HG03159 (cell line): Measurements from ENCODE around the gene ELF2.
A peak's percentile ranks its signal among the peaks of the same experiment; 100 is the strongest.
"Not testable (repeated sequence)": the region's sequence is repeated elsewhere in the genome, so short reads cannot be mapped to it uniquely, and the experiment has no call there.

Experiments used
- ATAC-seq: cut with Tn5 transposase; IDR thresholded peaks from one replicate; pipeline ENCODE4 v1.9.1; 2021; ENCODE audit warnings: mild to moderate bottlenecking, moderate library complexity; ENCODE audit not compliant: unreplicated experiment

ELF2 gene

DNA sequence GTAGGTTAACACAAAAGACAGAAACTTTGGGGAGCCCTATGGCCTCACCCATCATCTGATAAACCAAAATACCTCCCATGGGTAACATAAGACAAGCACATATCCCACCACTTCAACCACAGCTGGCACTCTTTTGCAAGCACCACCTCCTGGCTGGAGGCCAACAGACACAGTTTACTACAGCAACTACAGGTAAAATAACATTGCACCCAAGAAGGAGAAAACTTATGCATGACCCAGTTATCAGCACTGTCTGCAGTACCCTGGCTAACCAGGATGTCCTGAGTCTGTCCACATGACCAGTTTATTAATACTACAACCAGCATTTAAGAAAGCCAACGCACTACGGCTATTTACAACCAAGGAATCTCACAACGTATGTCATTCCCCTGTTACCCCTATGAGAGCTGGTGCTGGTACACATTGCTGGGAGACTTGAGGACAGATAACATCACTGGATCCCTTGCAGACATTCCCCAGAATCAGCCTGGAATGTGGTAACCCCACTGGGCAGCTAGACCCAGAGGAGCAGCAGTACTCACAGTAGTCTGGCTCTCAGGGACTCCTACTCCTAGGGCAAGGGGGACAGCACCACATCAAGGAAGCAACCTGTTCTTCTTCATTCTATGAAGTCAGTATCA is 32.0 kb downstream of the ELF2 start:
- no peak for ATAC-seq

DNA sequence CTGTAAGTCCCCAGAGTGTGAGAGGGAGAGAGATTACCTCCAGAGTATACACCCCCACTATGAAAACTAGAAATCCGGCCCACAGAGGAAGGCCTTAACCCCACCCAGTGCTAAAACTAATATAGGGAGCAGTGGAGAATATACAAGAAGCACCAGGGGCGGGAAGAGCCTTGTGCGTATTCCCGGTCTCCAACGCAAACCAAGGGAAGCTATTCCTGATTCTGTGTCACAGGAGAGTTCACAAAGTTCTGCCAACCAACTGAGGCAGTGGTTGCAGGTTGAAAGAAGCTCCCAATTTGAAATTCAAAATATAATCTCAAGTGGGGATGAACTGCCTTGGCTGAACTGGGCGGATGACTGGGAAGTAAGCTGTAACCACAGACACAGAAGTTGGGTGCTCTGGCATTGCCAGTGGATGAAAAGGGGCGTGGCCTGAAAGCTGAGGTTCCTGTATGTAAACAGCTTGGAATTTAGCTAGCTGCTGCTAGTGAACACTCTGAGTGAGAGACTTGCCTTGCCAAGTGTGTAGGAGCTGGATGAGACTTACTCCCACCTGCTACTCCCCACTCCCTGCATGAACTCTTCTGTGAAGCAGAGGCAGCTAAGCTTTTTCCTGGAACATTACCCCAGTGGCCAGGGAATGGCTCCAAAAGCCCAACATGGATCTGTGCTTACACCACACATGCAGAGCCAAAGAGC is 32.7 kb downstream of the ELF2 start:
- no peak for ATAC-seq

DNA sequence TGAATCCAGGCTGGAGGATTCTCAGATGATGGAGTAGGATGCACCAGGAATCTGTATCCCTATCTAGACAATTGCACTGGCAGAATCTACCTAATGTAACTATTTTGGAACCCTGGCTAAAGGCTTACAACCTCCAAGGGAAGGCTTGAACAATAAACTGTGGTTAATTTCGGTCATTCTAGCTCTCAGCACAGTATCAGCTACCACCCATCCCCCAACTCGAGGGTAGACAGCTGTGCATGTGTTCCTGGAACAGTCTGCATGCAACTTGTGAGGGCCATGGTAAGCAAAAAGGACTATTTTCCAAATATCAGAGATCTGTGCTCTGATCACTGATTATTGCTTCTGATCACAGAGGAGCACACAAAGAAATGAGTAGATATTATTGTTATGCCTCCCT is 34.0 kb downstream of the ELF2 start:
- no peak for ATAC-seq

DNA sequence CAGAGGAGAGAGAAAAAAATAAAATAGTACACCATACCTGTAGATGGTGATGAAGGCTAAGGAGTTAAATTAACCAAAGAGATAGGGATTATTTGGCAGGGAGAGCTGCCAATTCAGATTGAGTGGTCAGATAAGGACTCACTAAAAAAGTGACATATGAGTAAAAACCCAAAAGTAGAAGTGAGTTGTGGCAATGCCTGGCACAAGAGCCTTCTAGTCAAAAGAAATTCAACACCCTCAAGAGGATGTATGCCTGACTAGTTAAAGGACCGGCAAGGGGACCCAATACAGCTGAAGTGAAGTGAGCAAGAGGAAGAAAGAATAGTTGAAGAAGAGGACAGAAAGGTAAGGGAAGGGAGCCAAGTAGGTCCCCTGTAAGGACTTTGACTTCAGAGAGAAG is 34.9 kb downstream of the ELF2 start:
- peak; percentile 72 for ATAC-seq

DNA sequence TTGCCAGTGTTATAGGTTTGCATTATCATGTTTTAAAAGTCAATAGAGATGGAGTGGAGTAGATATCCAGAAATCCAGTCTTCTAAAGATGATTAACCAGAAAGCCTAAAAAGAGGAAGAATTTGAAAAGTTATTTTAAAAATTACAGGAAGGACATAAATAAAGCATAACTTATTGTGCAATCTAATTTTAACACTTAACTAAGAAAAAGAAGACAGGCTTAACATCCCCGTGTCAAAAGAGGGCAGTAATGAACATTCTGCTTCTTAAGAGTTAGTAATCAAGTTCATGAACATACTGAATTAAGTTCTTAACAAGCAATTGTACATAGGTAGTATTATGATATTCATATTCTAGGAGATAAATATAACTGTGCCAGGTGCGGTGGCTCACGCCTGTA is 39.3 kb downstream of the ELF2 start:
- no peak for ATAC-seq

DNA sequence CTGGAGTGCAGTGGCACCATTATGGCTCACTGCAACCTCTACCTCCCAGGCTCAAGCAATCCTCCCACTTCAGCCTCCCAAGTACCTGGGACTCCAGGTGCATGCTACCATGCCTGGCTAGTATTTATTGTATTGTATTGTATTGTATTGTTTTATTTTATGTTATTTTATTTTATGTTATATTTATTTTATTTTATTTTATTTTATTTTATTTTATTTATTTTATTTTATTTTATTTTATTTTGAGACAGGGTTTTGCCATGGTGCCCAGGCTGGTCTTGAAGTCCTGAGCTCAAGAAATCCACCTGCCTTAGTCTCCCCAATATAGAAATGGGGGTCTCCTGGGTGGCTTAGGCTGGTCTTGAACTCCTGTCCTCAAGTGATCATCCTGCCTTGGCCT is 42.6 kb downstream of the ELF2 start:
- no peak for ATAC-seq

DNA sequence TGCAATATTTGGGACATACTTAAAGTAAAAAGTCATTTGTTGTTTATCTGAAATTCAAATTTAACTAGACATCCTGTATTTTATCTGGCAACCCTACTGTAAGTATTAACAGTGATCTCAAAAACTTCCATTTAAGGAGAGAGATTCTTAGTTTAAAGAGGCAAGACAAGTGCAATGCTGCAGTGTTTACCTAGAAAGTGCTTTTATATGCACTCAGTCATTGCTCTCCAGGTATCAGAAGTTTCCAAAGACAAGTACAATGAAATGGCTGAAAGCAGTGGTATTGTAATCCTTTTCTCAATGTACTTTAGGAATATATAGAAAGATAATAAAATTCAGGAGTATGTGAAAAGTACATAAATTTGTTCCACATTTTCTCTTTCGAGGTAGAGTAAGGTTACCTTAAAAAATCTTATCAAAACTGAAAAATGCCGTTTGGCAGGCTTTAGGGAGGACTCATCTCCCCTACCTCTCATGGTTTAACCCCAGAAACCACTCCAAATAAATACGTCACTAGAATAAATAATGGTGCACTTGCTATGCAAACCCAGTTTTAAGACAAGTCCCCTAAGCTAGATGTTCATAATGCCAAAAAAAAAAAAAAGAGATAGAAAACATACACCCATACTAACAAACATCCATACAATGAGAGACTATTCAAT is 45.7 kb downstream of the ELF2 start:
- ATAC-seq = no peak

DNA sequence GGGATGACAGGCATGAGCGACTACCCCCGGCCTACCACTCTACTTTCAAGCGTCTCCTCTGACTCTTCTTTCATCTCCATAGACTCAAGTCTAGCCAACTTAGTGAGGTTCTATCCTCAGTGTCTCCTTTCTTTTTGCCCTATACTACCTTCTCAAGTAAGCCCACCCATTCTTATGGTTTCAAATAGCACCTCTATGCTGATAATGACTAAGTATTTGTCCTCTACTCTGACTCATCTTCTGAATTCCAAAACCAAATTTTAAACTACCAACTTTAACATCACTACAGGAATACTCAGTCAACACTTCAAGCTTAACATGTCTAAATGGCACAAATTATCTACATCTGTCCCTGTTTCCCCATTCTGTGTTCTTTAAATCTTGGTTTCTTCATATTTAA is 47.8 kb downstream of the ELF2 start:
- ATAC-seq = no peak

DNA sequence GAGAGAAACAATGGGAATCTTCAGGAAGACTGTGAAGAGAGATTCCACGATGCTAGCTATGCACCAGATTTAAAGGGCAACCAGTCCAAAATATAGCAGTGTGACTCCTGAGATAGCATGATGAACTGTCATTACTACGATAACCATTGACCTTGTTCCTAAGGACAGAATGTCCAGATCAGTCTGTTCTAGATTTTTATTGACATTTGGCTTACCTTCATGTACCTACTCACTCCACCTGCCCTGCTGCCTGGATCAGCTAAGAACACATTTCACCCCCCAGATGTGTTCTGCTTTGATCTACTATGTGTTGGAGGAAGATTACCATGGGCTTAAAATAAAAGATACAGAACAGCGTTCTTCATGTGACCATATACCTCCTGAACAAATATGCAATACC is 50.1 kb downstream of the ELF2 start:
- ATAC-seq = no peak

DNA sequence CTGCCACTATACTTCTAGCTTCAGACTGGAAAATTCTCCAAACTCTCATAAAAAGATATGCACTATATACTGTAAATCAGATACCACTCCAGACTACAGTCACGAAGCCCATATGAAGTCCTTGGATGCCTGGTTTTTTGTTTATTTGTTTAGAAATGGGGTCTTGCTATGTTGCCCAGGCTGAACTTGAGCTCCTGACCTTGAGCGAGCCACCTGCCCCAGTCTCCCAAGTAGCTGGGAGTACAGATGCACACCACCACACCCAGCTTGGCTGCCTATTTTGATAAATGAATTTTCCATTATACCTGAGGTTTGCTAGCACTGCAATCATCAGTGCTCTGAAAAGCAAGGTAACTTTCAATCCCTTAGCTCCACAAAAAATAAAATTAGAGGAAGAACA is 53.1 kb downstream of the ELF2 start:
- ATAC-seq = no peak

DNA sequence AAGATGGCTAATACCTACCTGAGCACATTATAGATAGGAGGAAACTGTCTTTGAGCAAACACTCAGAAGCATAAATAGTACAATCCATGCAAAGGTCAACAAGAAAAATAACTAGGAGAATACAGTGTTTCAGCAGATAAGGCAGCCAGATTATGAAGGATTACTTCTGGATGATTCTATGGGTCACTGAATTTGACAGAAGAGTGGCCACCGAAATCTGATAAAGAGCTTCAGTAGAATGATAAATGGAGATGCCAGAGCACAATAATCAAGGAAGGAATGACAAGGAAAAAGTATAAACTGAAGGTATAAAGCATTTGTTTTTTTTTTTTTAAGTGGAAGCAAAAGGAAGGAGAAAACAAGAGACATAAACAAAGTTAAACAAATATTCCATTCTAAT is 58.7 kb downstream of the ELF2 start:
- no peak for ATAC-seq

DNA sequence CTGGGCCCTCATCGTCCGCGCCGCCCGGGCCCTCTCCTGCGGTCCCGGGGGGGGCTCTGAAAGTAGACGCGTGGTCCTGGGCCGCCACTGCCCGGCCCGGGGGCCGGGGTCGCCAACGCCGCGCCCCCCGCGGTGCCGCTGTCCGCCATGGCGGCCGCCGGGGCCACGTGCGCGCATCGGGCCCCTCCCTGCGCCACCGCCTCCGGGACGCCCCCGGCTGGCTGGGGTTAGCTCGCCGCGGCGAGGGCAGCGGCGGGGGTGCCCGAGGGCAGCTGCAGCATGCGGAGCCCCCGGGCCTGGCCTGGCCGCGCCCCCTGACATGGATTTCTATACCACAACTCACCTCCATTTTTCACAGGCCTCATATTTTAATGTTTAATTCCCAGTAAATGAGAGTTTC is 61.8 kb downstream of the ELF2 start:
- no peak for ATAC-seq

DNA sequence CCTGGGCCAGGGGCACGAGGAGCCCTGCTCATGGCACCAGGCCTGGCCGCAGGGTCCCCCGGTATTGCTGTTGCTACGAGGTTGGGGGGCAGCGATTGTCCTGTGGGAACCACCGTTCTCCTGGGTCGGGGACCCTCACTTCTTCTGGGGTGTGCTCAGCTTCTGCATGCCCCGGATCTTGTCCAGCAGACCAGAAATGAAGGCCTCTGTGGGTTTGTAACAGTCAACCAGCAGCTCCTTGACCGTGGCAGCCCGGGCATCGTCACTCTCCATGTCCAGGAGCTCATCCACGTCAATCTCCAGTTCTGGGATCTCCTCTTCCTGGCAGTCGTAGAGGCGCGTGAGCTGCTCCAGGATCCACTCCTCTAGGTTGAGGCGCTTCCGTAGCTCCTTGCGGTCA is 62.2 kb downstream of the ELF2 start:
- ATAC-seq = not testable (repeated sequence)

DNA sequence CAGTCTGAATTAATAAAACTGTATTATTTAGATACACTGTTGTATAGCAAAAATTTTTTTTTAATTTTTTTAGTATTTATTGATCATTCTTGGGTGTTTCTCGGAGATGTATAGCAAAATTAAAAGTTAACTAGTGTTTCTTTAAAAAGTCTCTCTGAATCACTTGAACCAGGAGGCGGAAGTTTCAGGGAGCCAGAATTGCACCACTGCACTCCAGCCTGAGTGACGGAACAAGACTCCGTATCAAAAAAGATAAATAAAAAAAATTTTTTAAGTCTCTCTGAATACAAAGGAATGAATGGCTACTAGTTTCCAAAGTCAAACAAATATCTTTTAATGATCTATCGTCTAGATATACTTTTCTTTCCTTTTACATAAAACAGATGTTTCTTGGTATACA is 64.4 kb downstream of the ELF2 start:
- no peak for ATAC-seq

DNA sequence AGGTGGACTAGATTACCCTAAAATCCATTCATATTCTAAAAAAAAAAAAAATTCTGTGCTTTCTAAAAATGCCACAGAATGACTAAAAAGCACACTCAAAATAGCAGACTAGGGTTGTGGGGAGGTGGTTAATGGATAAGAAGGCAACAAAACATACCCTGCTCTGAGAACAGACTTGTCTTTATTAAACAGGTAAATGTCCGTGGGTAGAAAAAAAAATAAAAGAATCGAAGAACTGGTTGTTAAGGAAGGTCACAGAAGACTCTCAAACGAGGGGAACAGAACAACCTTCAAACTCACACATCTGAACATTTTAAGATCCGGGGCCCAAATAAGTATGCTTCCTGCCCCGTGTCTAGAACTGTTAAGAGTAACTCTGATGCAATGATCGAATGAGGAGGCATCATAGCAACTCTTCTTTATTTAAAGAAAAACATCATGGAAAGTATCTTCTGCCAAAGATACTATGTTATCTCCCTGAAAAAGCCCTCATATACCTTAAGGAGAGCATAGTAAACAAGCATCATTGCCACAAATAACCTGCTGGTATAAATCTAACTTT is 68.4 kb downstream of the ELF2 start:
- no peak for ATAC-seq

DNA sequence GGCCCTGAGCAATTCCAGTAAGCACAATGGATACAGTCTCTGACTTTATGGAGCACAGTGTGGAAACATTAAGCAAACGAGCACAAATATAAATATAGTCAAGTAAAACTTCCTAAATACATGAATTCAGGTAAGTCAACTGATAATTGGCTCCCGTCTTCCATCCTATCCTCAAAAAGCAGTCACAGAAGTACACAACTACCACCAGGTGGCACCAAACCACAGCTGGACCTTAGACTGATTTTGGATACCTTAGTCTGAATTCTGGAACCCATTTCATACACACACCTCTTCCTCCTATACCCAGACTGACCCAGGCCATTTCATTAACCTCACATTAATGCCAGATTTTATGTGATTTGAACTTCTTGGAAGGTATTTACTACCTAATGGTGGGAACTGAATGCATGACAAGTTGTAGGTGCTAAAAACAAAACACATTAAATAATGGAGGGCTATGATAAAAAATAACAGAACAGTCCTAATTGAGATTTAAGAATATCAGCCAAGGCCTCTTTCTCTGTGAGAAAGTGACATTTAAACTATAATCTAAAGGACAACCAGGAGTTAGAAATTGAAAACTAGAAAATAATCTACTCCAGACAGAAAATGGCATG is 77.5 kb downstream of the ELF2 start:
- ATAC-seq = peak; percentile 62

DNA sequence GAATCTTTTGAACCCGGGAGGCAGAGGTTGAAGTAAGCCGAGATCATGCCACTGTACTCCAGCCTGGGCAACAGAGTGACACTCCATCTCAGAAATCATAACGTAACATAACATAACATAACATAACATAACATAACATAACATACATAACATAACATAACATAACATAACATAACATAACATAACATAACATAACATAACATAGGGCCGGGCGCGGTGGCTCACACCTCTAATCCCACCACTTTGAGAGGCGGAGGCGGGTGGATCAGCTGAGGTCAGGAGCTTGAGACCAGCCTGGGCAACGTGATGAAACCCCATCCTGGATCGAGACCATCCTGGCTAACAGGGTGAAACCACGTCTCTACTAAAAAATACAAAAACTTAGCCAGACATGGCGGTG is 84.7 kb downstream of the ELF2 start:
- no peak for ATAC-seq

DNA sequence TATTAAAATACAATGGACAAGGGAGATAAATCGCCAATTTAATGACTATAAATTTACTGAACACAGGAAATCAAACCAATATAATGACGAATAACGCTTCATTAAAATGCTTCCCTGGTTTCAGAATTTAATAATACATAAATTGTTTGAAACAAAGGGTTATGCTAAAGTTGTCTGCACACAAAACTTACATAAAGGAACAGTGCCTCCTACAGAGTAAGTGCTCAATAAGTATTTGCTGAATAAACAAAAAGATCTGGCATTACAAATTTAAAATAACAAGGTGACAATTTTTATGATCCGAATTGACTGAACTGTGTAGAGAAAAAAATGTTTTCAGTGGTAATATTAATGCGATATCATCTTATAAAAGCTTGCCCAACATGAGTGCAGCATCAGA is 91.9 kb downstream of the ELF2 start:
- no peak for ATAC-seq

DNA sequence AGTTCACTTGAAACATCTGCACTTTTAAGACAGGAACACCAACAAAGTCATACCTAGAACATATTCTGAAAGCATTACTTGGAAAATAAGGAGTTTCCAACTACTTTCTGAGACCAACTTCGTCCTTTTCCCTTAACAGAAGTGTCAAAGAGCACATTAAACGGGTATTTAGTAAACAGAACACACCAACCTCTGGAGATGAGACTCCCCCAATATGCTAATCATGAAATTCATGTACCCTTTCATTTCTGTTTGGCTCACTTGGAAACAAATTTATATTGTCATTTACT is 92.3 kb downstream of the ELF2 start:
- no peak for ATAC-seq

DNA sequence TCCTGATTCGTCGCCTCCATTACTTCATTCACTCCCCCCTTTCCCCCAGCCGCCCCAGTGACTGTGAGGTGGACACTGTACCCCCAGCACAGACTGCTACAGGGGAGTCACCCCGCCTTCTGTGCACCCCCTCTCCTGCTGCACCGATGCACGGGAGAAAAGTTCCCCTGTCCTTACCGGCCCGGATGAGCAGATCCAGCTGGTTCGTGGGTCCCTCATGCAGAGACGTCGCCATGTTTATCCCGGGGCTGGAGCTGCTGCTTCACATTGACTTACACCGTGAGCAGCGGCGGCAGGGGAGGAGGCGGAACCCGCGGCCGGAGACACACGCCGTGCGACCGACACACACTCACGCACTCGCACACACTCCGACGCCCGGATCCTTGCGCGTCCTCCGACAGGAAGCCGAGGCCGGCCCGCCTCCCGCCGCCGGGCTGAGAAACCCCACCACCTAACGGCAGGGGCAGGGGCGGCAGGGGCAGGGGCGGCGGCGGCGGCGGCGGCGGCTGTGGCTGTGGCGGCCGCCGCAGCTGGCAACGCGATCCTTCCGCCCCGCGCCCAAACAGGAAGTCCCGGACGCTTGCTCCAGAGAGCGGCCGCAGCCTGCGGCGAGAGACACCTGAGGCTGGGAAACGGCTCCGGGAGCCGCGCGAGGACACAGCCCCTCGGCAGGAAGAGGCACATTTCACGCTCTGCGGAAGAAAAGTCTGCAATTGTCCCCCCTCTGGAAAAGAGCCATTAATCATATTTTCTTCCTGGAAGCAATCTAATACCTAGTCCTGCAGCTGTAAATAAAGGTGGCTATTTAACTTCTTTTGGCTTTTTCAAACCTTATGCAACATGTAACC is 92.8 kb downstream of the ELF2 start:
- peak; percentile 54 for ATAC-seq

DNA sequence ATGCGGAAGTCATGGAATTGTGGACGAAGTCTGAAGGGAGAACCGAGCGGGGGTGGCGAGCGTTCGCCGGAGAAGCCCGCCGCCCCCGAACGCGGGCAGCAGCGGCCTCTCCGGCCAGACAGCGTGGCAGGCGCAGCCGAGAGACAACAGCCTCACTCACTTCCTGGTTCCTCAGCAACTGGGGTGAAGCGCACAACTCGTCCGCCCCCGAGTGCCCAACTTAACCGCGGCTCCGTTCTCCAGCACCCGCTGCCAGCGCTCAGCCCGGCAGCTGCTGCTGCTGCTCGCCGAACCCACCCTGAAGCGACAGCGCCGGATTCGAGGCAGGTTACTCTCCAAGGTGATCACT is 93.4 kb downstream of the ELF2 start:
- ATAC-seq = peak; percentile 32
